ENCODE measurements around the gene FPR1.

Gene FPR1, protein sequence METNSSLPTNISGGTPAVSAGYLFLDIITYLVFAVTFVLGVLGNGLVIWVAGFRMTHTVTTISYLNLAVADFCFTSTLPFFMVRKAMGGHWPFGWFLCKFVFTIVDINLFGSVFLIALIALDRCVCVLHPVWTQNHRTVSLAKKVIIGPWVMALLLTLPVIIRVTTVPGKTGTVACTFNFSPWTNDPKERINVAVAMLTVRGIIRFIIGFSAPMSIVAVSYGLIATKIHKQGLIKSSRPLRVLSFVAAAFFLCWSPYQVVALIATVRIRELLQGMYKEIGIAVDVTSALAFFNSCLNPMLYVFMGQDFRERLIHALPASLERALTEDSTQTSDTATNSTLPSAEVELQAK

DNA sequence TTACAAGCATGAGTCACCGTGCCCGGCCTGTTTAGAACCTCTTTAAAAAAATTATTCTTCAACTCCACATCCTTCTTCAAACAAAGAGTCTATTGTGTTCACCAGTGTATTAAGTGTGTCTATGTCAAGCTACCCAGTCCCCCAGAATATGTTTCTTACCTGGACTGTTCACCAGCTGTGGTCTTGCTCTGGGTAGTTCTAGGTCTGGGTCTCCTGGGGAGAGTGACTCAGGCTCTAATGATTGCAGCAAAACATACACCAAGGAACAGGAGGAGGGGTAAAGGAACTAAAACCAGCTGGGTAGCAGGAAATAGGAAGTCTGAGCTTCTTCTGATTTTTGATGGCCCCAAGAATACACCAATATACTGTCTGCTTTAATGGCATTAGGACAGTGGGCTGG, at the start of gene FPR1:
FPR1 (minus strand) TSS at position 224 of the 400 bp plus-strand sequence. CDS start 4,884 bp downstream, outside the sequence.
- no peak for DNase-seq (ENCODE audit: low read depth in 2 of 2)

DNA sequence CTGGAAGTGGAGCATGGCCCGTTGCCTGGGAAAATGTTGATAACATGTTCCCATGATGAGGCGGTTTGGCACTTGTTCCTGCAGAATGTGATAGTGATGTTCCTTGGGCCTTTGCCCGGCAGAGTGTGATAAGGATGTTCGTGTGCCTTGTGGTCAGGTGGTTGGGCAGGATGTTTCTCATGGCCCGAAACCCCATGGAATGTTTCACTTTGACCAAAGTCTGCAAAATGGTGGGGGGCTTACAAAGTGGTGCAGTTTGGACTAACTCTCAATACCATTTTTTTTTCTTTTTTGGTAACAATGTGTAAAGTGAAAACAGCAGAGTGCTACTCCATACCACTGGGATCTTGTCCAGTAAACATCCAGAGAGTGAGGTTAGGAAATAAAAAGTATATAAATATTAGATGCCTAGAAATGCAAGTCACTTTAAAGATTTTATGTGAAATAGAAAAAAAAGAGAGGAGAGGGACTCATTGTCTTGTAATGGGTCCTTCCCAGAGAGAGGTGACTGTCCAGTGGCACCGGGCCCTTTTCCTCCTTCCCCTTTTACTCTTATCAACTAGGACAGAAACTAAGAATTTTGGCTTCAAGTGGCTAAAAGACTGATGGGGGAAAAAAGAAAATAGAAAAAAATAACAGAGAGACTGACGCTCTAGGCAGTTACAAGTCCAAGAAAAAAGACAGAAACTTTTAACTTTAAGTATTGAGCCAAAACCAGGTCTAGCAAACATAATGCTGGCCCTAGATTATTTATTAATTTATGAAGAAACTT, 49.0 kb upstream of the FPR1 start:
- no peak for DNase-seq (ENCODE audit: low read depth in 2 of 2)

- no peak for DNase-seq (ENCODE audit: low read depth in 2 of 2)
These were observed 48.2 kb upstream of the FPR1 start for GRCh38 chr19:51799774-51800472.

GRCh38 chr19:51799034-51799773, 47.5 kb upstream of the FPR1 start:
- no peak for DNase-seq (ENCODE audit: low read depth in 2 of 2)

DNA sequence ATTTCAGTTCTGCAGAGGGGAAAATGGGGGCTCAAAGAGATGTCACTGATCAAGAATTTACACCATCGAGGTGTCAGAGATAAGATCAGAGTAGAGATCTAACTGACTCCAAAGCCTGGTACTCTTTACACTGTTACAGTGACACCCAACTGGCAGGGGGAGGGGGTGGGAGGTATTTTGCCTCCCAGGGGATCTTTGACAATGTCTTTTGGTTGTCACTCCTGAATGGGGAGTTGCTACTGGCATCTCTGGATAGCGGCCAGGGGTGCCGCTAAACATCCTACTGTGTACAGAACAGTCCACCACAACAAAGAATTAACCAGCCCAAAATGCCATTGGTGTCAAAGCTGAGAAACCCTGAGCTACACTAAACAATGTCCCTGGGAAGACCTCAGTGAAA, 46.4 kb upstream of the FPR1 start:
- DNase-seq (ENCODE audit: low read depth in 2 of 2) = no peak

GRCh38 chr19:51797480-51797879, 45.8 kb upstream of the FPR1 start:
- no peak for DNase-seq (ENCODE audit: low read depth in 2 of 2)

DNA sequence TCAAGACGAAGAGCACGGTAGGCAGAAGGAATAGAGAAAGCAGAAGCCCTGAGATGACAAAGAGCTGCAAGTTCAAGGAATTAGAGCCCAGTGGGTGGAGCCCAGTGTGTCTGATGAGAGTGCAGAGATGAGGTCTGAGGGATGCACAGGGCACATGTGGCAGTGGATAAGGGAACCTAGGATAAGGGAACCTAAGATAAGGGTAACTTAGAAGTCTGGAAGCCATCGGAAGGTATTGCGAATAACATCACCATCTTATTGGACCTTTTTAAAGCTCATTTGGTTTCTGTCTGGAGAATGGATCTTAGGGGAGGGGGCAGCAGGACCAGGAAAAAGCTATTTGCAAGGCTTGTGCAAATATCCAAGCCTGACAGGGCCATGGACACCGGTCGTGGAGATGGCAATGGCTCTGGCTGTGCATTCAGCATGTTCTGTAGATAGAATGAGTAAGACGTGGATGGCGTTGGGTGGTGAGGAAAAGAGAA, 44.6 kb upstream of the FPR1 start:
- DNase-seq (ENCODE audit: low read depth in 2 of 2) = no peak

DNA sequence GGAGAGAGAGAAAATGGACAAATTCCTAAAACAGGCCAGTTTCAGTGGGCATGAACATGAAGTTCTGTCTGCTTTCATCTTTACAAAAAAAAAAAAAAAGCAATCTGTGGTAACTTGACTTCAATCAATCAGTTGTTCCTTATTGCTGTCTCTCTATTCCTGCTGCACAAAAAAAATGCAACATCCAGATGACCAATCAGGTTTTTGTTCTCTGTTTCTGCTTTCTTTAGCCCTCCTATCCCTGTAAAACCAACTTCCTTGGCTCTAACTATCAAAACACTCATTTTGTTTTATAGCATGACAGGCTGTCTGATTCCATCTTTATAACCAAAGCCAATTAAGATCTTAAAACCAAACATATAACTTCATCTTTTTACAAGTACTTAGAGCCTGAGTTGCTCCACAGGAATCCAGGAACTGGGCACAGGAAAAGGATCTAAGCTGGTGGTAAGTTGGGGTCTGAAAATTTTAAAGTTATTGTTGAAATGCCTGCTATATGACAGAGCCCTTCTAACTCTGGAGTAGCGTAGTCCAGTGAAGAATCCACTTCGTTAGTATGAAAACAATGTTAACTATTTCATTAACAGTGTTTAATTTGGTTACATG, 43.3 kb upstream of the FPR1 start, which contains the start of gene FPR3:
FPR3 (plus strand) TSS at position 273 of the 606 bp plus-strand sequence. CDS start 28,592 bp downstream, outside the sequence.
- DNase-seq (ENCODE audit: low read depth in 2 of 2) = no peak

DNA sequence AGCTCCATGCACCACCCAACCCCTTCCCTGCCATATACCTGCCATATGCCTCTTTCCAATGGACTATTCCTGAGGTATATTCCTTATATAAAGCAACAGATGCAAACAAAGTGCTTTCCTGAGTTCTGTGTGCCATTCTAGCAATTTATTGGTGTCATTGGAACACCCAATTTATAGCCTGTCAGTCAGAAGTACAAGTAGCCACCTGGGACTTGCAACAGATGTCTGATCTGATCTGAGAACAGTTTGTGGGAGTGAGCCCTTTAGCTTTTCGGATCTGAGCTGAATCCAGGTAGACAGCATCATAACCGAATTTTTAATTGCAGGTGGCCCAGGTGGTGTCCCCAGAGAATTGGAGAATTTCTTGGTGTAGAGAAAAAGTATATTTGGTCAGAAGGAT, 42.3 kb upstream of the FPR1 start:
- no peak for DNase-seq (ENCODE audit: low read depth in 2 of 2)

DNA sequence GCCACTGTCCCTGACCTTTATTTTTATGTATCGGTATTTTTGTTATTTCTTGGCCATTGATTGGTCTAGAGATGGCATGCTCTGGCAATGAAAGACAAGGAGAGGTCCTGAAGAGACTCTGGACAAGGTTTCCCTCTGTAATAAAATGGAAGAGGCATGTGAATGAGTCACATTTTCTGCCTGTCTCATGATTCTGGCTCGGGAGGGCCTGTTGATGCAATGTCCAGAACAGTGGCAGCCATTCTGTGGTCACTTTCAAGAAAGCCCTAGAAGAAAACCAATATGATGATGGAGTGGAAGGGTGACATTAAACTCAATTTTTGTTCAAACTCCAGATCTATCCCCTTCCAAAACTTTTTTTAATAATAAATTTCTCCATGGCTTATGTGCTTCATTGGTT, 41.3 kb upstream of the FPR1 start:
- no peak for DNase-seq (ENCODE audit: low read depth in 2 of 2)

GRCh38 chr19:51789061-51789795, 37.5 kb upstream of the FPR1 start:
- DNase-seq (ENCODE audit: low read depth in 2 of 2) = no peak

DNA sequence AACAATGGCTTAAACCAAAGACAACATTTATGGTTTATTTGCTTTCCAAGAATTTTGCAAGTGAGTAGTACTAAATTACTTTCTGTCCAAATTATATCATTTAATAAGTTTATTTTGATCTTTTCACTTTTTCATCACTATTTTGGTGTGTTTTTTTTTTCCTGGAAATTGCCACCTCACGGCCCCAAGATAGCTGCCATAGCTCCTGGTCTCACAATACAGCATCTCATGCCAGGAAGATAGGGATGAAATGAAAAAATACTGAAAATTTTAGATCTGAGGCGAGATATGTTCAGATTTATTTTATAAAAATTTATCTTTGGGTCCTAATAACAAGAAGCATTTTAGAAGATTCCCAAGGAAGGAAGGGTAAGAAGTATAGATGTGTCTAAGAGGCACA, 36.4 kb upstream of the FPR1 start:
- DNase-seq (ENCODE audit: low read depth in 2 of 2) = no peak

GRCh38 chr19:51786646-51787494, 35.2 kb upstream of the FPR1 start:
- no peak for DNase-seq (ENCODE audit: low read depth in 2 of 2)

GRCh38 chr19:51784922-51785690, 33.4 kb upstream of the FPR1 start:
- DNase-seq (ENCODE audit: low read depth in 2 of 2) = peak in 1 of 2 donors; percentile 15

- no peak for DNase-seq (ENCODE audit: low read depth in 2 of 2)
These were observed 32.6 kb upstream of the FPR1 start for GRCh38 chr19:51784109-51784785.

GRCh38 chr19:51783372-51783771, 31.7 kb upstream of the FPR1 start:
- no peak for DNase-seq (ENCODE audit: low read depth in 2 of 2)

DNA sequence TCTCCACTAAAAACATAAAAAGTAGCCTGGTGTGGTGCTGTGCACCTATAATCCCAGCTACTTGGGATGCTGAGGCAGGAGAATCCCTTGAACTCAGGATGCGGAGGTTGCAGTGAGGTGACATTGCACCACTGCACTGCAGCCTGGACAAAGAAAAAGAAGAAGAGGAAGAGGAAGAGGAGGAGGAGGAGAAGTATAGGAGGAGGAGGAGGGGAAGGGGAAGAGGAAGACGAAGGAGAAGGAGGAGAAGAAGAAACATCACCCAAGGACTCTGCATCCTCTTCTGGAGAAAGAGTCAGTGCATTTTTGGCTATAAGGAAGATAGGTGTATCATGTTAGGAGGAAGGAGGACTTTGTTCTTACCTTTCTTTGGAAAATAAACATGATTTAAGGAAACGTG, 30.3 kb upstream of the FPR1 start:
- DNase-seq (ENCODE audit: low read depth in 2 of 2) = no peak

- DNase-seq (ENCODE audit: low read depth in 2 of 2) = no peak
These were observed 28.6 kb upstream of the FPR1 start for GRCh38 chr19:51780270-51780669.
